GM23338 (cell line): ENCODE data around the gene HTRA1. TPM values are rescaled to one million over a fixed set of nuclear protein-coding genes. Genes with fewer than 3 reads are reported as not detected.

Experiments used
- ATAC-seq: fragments of 200-7000 bp; cut with Tn5 transposase; 3 replicates; pipeline ENCODE4 v1.9.1; 2020
- DNase-seq: peaks from one replicate; pipeline ENCODE4 v3.0.0-alpha.2; 2015; ENCODE audit warnings: low spot score
- H2AFZ ChIP-seq: fragments of 200-600 bp; sonication (generic); 2 replicates; pipeline ENCODE4 v1.8.0; 2016; ENCODE audit warnings: antibody characterized with exemption, mild to moderate bottlenecking, moderate library complexity
- H3F3A ChIP-seq: fragments of 200-600 bp; sonication (generic); replicated peaks from 2 replicates; pipeline ENCODE4 v1.8.0; 2017; ENCODE audit warnings: antibody characterized with exemption, mixed run types, low read depth
- H3K27ac ChIP-seq: fragments of 200-600 bp; sonication (generic); 2 replicates; pipeline ENCODE4 v1.6.1; 2016; ENCODE audit warnings: low read depth
- H3K27me3 ChIP-seq: fragments of 200-600 bp; sonication (generic); 2 replicates; pipeline ENCODE4 v1.8.0; 2016; ENCODE audit warnings: mild to moderate bottlenecking, mixed run types, moderate library complexity; ENCODE audit not compliant: insufficient read depth
- H3K36me3 ChIP-seq: fragments of 200-600 bp; sonication (generic); 2 replicates; pipeline ENCODE4 v1.8.0; 2016; ENCODE audit warnings: mild to moderate bottlenecking; ENCODE audit not compliant: insufficient read depth
- H3K4me1 ChIP-seq: fragments of 200-600 bp; sonication (generic); 2 replicates; pipeline ENCODE4 v1.8.0; 2016; ENCODE audit warnings: mild to moderate bottlenecking, moderate library complexity; ENCODE audit not compliant: insufficient read depth
- H3K4me2 ChIP-seq: fragments of 200-600 bp; sonication (generic); 2 replicates; pipeline ENCODE4 v1.7.1; 2017; ENCODE audit warnings: mixed run types
- H3K4me3 ChIP-seq: fragments of 200-600 bp; sonication (generic); 2 replicates; pipeline ENCODE4 v1.6.1; 2016; ENCODE audit warnings: mixed run types
- H3K79me2 ChIP-seq: fragments of 200-600 bp; sonication (generic); replicated peaks from 2 replicates; pipeline ENCODE4 v1.8.0; 2017; ENCODE audit warnings: mild to moderate bottlenecking; ENCODE audit not compliant: insufficient read depth
- H3K9me2 ChIP-seq: fragments of 200-600 bp; sonication (generic); 2 replicates; pipeline ENCODE4 v1.8.0; 2017; ENCODE audit not compliant: insufficient read depth
- H4K20me1 ChIP-seq: fragments of 200-600 bp; sonication (generic); replicated peaks from 2 replicates; pipeline ENCODE4 v1.8.0; 2017; ENCODE audit warnings: mild to moderate bottlenecking; ENCODE audit not compliant: insufficient read depth
- H3K27ac Mint-ChIP-seq: 2 replicates; pipeline ENCODE4 v1.8.0; 2020; ENCODE audit warnings: inconsistent platforms, mild to moderate bottlenecking, moderate library complexity, mixed read lengths
- H3K27me3 Mint-ChIP-seq: 3 replicates; pipeline ENCODE4 v1.8.0; 2022; ENCODE audit warnings: low read depth, mild to moderate bottlenecking, moderate library complexity, mixed read lengths, inconsistent platforms; ENCODE audit not compliant: insufficient read depth, poor library complexity
- H3K36me3 Mint-ChIP-seq: 3 replicates; pipeline ENCODE4 v1.8.0; 2021; ENCODE audit warnings: low read depth, mild to moderate bottlenecking, inconsistent platforms, moderate library complexity, mixed read lengths
- H3K4me1 Mint-ChIP-seq: 3 replicates; pipeline ENCODE4 v1.8.0; 2020; ENCODE audit warnings: mild to moderate bottlenecking, inconsistent platforms, mixed read lengths
- H3K4me3 Mint-ChIP-seq: 3 replicates; pipeline ENCODE4 v1.8.0; 2021; ENCODE audit warnings: moderate library complexity, mild to moderate bottlenecking, inconsistent platforms, mixed read lengths
- H3K9me3 Mint-ChIP-seq: 3 replicates; pipeline ENCODE4 v1.8.0; 2020; ENCODE audit warnings: moderate library complexity, mild to moderate bottlenecking, inconsistent platforms, mixed read lengths
- CREB1 ChIP-seq: fragments of 250-450 bp; sonication (Bioruptor Pico); IDR thresholded peaks from 2 replicates; pipeline ENCODE4 v1.5.0; 2020; ENCODE audit warnings: low read depth, mild to moderate bottlenecking, moderate library complexity
- CTCF ChIP-seq, 2 experiments: fragments of 200-600 bp in 1 of 2; sonication (generic) in 1 of 2; conservative IDR thresholded peaks; 2 replicates each; pipeline versions ENCODE4 v1.5.1 to v1.6.1; 2016 to 2017; ENCODE audit warnings: antibody characterized with exemption in 2 of 2, low read depth in 2 of 2, mild to moderate bottlenecking in 2 of 2, moderate library complexity in 1 of 2
- ETS1 ChIP-seq: IDR thresholded peaks from 2 replicates; pipeline ENCODE4 v1.6.1; 2016; ENCODE audit warnings: antibody characterized with exemption
- EZH2 ChIP-seq: fragments of 200-600 bp; sonication (generic); IDR thresholded peaks from one replicate; pipeline ENCODE4 v1.8.0; 2017; ENCODE audit warnings: antibody characterized with exemption, mild to moderate bottlenecking, low read depth; ENCODE audit not compliant: unreplicated experiment
- EZH2phosphoT487 ChIP-seq: fragments of 200-600 bp; sonication (generic); IDR thresholded peaks from one replicate; pipeline ENCODE4 v1.8.1; 2018; ENCODE audit warnings: antibody characterized with exemption; ENCODE audit not compliant: unreplicated experiment
- JUNB ChIP-seq: IDR thresholded peaks from one replicate; pipeline ENCODE4 v1.6.1; 2016; ENCODE audit warnings: antibody characterized with exemption; ENCODE audit not compliant: unreplicated experiment
- NANOG ChIP-seq: IDR thresholded peaks from 2 replicates; pipeline ENCODE4 v1.6.1; 2016; ENCODE audit warnings: antibody characterized with exemption, borderline replicate concordance
- POLR2AphosphoS5 ChIP-seq: IDR thresholded peaks from 2 replicates; pipeline ENCODE4 v1.6.1; 2016; ENCODE audit warnings: antibody characterized with exemption, low read depth
- REST ChIP-seq: IDR thresholded peaks from one replicate; pipeline ENCODE4 v1.6.1; 2018; ENCODE audit warnings: antibody characterized with exemption; ENCODE audit not compliant: unreplicated experiment
- STAT1 ChIP-seq: IDR thresholded peaks from one replicate; pipeline ENCODE4 v1.6.1; 2016; ENCODE audit warnings: antibody characterized with exemption; ENCODE audit not compliant: unreplicated experiment
- ZNF114 ChIP-seq: fragments of 250-450 bp; sonication (Bioruptor Pico); IDR thresholded peaks from 2 replicates; pipeline ENCODE4 v1.5.0; 2020; ENCODE audit warnings: mild to moderate bottlenecking, moderate library complexity
- ZNF331 ChIP-seq: fragments of 250-450 bp; sonication (Bioruptor Pico); IDR thresholded peaks from 2 replicates; pipeline ENCODE4 v1.5.0; 2020; ENCODE audit warnings: low read depth, mild to moderate bottlenecking, moderate library complexity
- ZNF462 ChIP-seq: fragments of 250-450 bp; sonication (Bioruptor Pico); IDR thresholded peaks from 2 replicates; pipeline ENCODE4 v1.5.0; 2020; ENCODE audit warnings: mild to moderate bottlenecking, moderate library complexity
- polyA plus RNA-seq: library from polyadenylated mRNA; unstranded; fragments of >200 nt; fragmentation: Nextera tagmentation; extraction: Ambion mirVana; gene quantifications from 2 replicates; pipeline ENCODE4 v1.2.1, GENCODE V29; 2016
- total RNA-seq: library from RNA; depleted of rRNA; stranded (reverse); fragments of >200 nt; shearing (Covaris generic); gene quantifications from 2 replicates; pipeline ENCODE4 v1.2.3, GENCODE V29; 2014

The HTRA1 gene
- total and polyA plus RNA-seq, 2 experiments from 2014 or later: 8.1 to 16.1 TPM

GRCh38 chr10:122498521-122498920, 37.2 kb downstream of the HTRA1 start:
- Histone ChIP-seq H3K79me2 (no peaks in the 10 kb centered on the region), H2AFZ (no peak overlapping the region), H3F3A (no peaks in the 10 kb centered on the region), H3K4me2 (no peak overlapping the region), H3K9me2 (no peaks in the 10 kb centered on the region), H3K4me3 (no peak overlapping the region), H3K36me3 (no peaks in the 10 kb centered on the region), H4K20me1 (no peaks in the 10 kb centered on the region), H3K27ac (no peak overlapping the region), H3K4me1 (0 out of 2 replicates have a peak, but pooled peaks cover 4% of the 10 kb centered on the region), H3K27me3 (no peaks in the 10 kb centered on the region)
- TF ChIP-seq CREB1 (no peak), ZNF331 (no peak), EZH2phosphoT487 (no peak), POLR2AphosphoS5 (no peak), REST (no peak), ZNF462 (CRISPR knock-in tag) (no peak), ZNF114 (CRISPR knock-in tag) (no peak), JUNB (no peak), EZH2 (no peak), CTCF (conservative IDR thresholded peaks at IDR 0.05; ENCODE audit: low read depth in 2 of 2) (no peak), ETS1 (no peak), STAT1 (no peak), NANOG (no peak)
- DNase-seq (no peak), ATAC-seq (no peak)
- Mint-ChIP-seq H3K4me1 (peaks cover 4% of the 10 kb centered on the region; the same call in 2 of the 3 replicates), H3K27me3 (peaks cover 2% of the 10 kb centered on the region), H3K9me3 (no peaks in the 10 kb centered on the region), H3K4me3 (no peak overlapping the region), H3K27ac (no peak overlapping the region), H3K36me3 (no peaks in the 10 kb centered on the region)
